Measurements from ENCODE around the gene NANOS3. TPM values are rescaled to one million over a fixed set of nuclear protein-coding genes. Genes with fewer than 3 reads are reported as not detected.

NANOS3 gene
- total RNA-seq, 1 donor from 2014 or later: 2.9 TPM

DNA sequence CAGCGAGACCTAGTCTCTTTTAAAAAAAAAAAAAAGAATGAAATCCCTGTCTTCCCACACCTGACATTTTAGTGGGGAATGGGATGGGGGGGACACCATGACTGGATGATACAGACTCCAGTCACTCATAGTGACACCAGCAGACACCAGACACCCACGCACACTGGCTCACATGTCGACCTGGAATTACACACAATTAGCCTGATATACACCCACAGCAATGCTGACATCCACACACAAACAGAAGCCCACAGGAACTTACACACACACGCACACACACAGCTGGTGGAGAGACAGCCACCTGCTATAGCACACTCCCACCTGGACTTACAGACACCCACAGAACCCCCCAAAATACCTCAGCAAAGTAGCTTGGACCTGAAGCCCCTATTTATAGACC, 8.3 kb upstream of the NANOS3 start:
- TF ChIP-seq EZH2 (IDR thresholded peaks at IDR 0.05; ENCODE audit: insufficient read depth, low read length) (no peak), CTCF (IDR thresholded peaks at IDR 0.05; ENCODE audit: insufficient read depth, low read depth, low read length) (no peak)
- no peaks in the 10 kb centered on the region for H4K20me1 ChIP-seq (ENCODE audit: insufficient read depth, low read length)
- Mint-ChIP-seq H3K4me1 (ENCODE audit: low read depth, unreplicated experiment) (peaks cover 9% of the 10 kb centered on the region), H3K9me3 (ENCODE audit: unreplicated experiment) (no peaks in the 10 kb centered on the region), H3K27me3 (ENCODE audit: low read depth, unreplicated experiment) (peaks cover 6% of the 10 kb centered on the region), H3K36me3 (ENCODE audit: low read depth, unreplicated experiment) (no peaks in the 10 kb centered on the region), H3K27ac (ENCODE audit: unreplicated experiment) (no peak overlapping the region), H3K4me3 (ENCODE audit: unreplicated experiment) (no peak overlapping the region)
- no peak overlapping the region for H3K4me2 ChIP-seq (ENCODE audit: low read length)
- no peak overlapping the region for H3K9ac ChIP-seq (ENCODE audit: low read length)
- no peaks in the 10 kb centered on the region for H3K27me3 ChIP-seq (ENCODE audit: insufficient read depth, low read length)
- H3K9me3 ChIP-seq (ENCODE audit: insufficient read depth, low read depth, low read length): no peaks in the 10 kb centered on the region
- no peak overlapping the region for H3K27ac ChIP-seq (ENCODE audit: low read depth, low read length)
- H2AFZ ChIP-seq (ENCODE audit: low read depth, low read length): no peak overlapping the region
- H3K79me2 ChIP-seq (ENCODE audit: insufficient read depth, low read length): peaks cover 6% of the 10 kb centered on the region
- DNase-seq (ENCODE audit: low read depth) (no peak), FAIRE-seq (no peak)
- peaks cover 24% of the 10 kb centered on the region for H3K4me1 ChIP-seq (ENCODE audit: insufficient read depth, low read length)
- H3K4me3 ChIP-seq (ENCODE audit: insufficient read depth, low read depth, low read length): no peak overlapping the region
- H3K36me3 ChIP-seq (ENCODE audit: insufficient read depth, low read length): no peaks in the 10 kb centered on the region

DNA sequence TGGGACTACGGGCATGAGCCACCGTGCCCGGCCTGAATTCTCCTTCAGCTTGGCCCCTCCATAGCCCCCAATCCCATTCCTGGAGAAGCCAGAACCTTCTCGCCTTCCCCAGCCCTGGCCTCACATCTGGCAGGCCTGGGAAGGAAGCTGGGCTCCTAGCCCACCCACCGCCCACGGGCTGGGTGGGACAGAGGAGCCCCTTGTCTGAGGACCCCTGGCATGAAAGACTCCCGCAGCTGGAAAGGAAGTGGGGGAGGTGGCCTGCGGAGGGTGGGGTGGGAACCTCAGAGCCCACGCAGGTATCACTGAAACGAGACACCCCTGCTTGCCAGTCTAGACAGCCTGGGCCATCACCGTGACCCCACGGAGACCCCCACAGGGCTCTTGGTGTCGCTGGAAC, 7.7 kb upstream of the NANOS3 start:
- H3K9me3 Mint-ChIP-seq (ENCODE audit: unreplicated experiment): no peaks in the 10 kb centered on the region
- H3K27me3 ChIP-seq (ENCODE audit: insufficient read depth, low read length): no peaks in the 10 kb centered on the region

More for the DNA sequence above, 7.7 kb upstream of the NANOS3 start:
- Mint-ChIP-seq H3K4me1 (ENCODE audit: low read depth, unreplicated experiment) (peaks cover 9% of the 10 kb centered on the region), H3K27me3 (ENCODE audit: low read depth, unreplicated experiment) (peaks cover 9% of the 10 kb centered on the region), H3K4me3 (ENCODE audit: unreplicated experiment) (no peak overlapping the region), H3K36me3 (ENCODE audit: low read depth, unreplicated experiment) (peaks cover under 1% of the 10 kb centered on the region), H3K27ac (ENCODE audit: unreplicated experiment) (no peak overlapping the region)
- Histone ChIP-seq H3K4me2 (ENCODE audit: low read length) (no peak overlapping the region), H3K27ac (ENCODE audit: low read depth, low read length) (no peak overlapping the region), H4K20me1 (ENCODE audit: insufficient read depth, low read length) (no peaks in the 10 kb centered on the region), H3K9me3 (ENCODE audit: insufficient read depth, low read depth, low read length) (no peaks in the 10 kb centered on the region), H3K36me3 (ENCODE audit: insufficient read depth, low read length) (no peaks in the 10 kb centered on the region), H3K79me2 (ENCODE audit: insufficient read depth, low read length) (peaks cover 6% of the 10 kb centered on the region), H2AFZ (ENCODE audit: low read depth, low read length) (no peak overlapping the region), H3K4me1 (ENCODE audit: insufficient read depth, low read length) (peaks cover 19% of the 10 kb centered on the region), H3K9ac (ENCODE audit: low read length) (no peak overlapping the region), H3K4me3 (ENCODE audit: insufficient read depth, low read depth, low read length) (no peak overlapping the region)
- TF ChIP-seq EZH2 (IDR thresholded peaks at IDR 0.05; ENCODE audit: insufficient read depth, low read length) (no peak), CTCF (IDR thresholded peaks at IDR 0.05; ENCODE audit: insufficient read depth, low read depth, low read length) (no peak)
- no peak for DNase-seq (ENCODE audit: low read depth)
- FAIRE-seq: no peak
